IMR-90 (cell line): Measurements from ENCODE around the gene HCN3. TPM values are rescaled to one million over a fixed set of nuclear protein-coding genes. Genes with fewer than 3 reads are reported as not detected.

Source experiments
- ATAC-seq: fragments of 200-7000 bp; cut with Tn5 transposase; 2 replicates; pipeline ENCODE4 v1.9.1; 2020; ENCODE audit warnings: low read depth, mild to moderate bottlenecking, moderate library complexity
- BruUV-seq: library from RNA; stranded (reverse); fragments of 400-500 nt; replicated peaks from 2 replicates; lab custom pipeline; 2021; lab: Mats Ljungman, UMichigan
- CTCF ChIA-PET: fragments of 300-600 bp; formaldehyde crosslinking; extraction: SDS; loops from one replicate; lab custom pipeline; 2021; ENCODE audit warnings: antibody characterized with exemption; lab: Yijun Ruan, JAX
- POLR2A ChIA-PET: fragments of 300-600 bp; sonication (Branson Sonifier 250); formaldehyde crosslinking; loops from one replicate; lab custom pipeline; 2022; ENCODE audit warnings: antibody characterized with exemption; ENCODE audit not compliant: unreplicated experiment; lab: Charles Lee
- DNase-seq: peaks from one replicate; pipeline ENCODE4 v3.0.0; 2013
- H2AFZ ChIP-seq: replicated peaks from 2 replicates; pipeline ENCODE3; 2013; ENCODE audit warnings: low read length, mild to moderate bottlenecking; ENCODE audit not compliant: poor library complexity
- H2AK5ac ChIP-seq: 2 replicates; pipeline ENCODE4 v1.6.1; 2013; ENCODE audit warnings: low read depth, low read length, inconsistent platforms
- H2AK9ac ChIP-seq: replicated peaks from 2 replicates; pipeline ENCODE3; 2013; ENCODE audit warnings: mild to moderate bottlenecking, low read depth, low read length, moderate library complexity; ENCODE audit not compliant: poor library complexity
- H2BK120ac ChIP-seq: 2 replicates; pipeline ENCODE4 v1.6.1; 2013; ENCODE audit warnings: low read depth, low read length, inconsistent platforms
- H2BK15ac ChIP-seq: 3 replicates; pipeline ENCODE4 v1.6.1; 2013; ENCODE audit warnings: low read depth, low read length, inconsistent platforms
- H2BK20ac ChIP-seq: 2 replicates; pipeline ENCODE4 v1.6.1; 2013; ENCODE audit warnings: low read depth, mild to moderate bottlenecking, inconsistent platforms, low read length, moderate library complexity
- H2BK5ac ChIP-seq: 2 replicates; pipeline ENCODE4 v1.6.1; 2013; ENCODE audit warnings: mild to moderate bottlenecking, low read depth, low read length, inconsistent platforms; ENCODE audit not compliant: poor library complexity, severe bottlenecking
- H3K14ac ChIP-seq: replicated peaks from 2 replicates; pipeline ENCODE4 v1.6.1; 2013; ENCODE audit warnings: low read depth, low read length, inconsistent platforms
- H3K18ac ChIP-seq: 2 replicates; pipeline ENCODE4 v1.6.1; 2013; ENCODE audit warnings: low read depth, low read length, control low read depth
- H3K23ac ChIP-seq: 2 replicates; pipeline ENCODE4 v1.6.1; 2013; ENCODE audit warnings: low read depth, low read length, inconsistent platforms
- H3K27ac ChIP-seq: 2 replicates; pipeline ENCODE4 v1.5.1; 2013; ENCODE audit warnings: mild to moderate bottlenecking, control low read depth, low read length; ENCODE audit not compliant: insufficient read depth
- H3K27me3 ChIP-seq: 2 replicates; pipeline ENCODE4 v1.6.1; 2013; ENCODE audit warnings: low read length; ENCODE audit not compliant: control insufficient read depth, insufficient read depth
- H3K36me3 ChIP-seq: 2 replicates; pipeline ENCODE4 v1.6.1; 2013; ENCODE audit warnings: low read length, mixed read lengths; ENCODE audit not compliant: control insufficient read depth, insufficient read depth
- H3K4ac ChIP-seq: 2 replicates; pipeline ENCODE4 v1.6.1; 2013; ENCODE audit warnings: low read depth, low read length, inconsistent platforms
- H3K4me1 ChIP-seq: 2 replicates; pipeline ENCODE4 v1.6.1; 2013; ENCODE audit warnings: low read length, mixed read lengths; ENCODE audit not compliant: control insufficient read depth, insufficient read depth
- H3K4me2 ChIP-seq: 2 replicates; pipeline ENCODE4 v1.6.1; 2013; ENCODE audit warnings: low read depth, mild to moderate bottlenecking, control low read depth, low read length, moderate library complexity
- H3K4me3 ChIP-seq: 2 replicates; pipeline ENCODE4 v1.5.1; 2013; ENCODE audit warnings: low read depth, mild to moderate bottlenecking, control low read depth, low read length, moderate library complexity; ENCODE audit not compliant: insufficient read depth
- H3K56ac ChIP-seq: 2 replicates; pipeline ENCODE4 v1.6.1; 2013; ENCODE audit warnings: low read length, inconsistent platforms; ENCODE audit not compliant: insufficient read depth; ENCODE audit errors: extremely low read depth
- H3K79me1 ChIP-seq, 2 experiments: 2 replicates each; pipeline ENCODE4 v1.6.1; 2013; ENCODE audit warnings: low read length in 2 of 2, inconsistent platforms in 1 of 2, low read depth in 1 of 2
- H3K9ac ChIP-seq: 2 replicates; pipeline ENCODE4 v1.6.1; 2013; ENCODE audit warnings: low read depth, low read length, control low read depth
- H3K9me1 ChIP-seq: 2 replicates; pipeline ENCODE4 v1.6.1; 2013; ENCODE audit warnings: low read length, inconsistent platforms; ENCODE audit not compliant: insufficient read depth
- H3K9me3 ChIP-seq: 2 replicates; pipeline ENCODE4 v1.6.1; 2013; ENCODE audit warnings: low read length; ENCODE audit not compliant: control insufficient read depth, insufficient read depth
- H4K20me1 ChIP-seq: 2 replicates; pipeline ENCODE4 v1.6.1; 2013; ENCODE audit warnings: low read length, inconsistent platforms; ENCODE audit not compliant: insufficient read depth
- H4K5ac ChIP-seq: 2 replicates; pipeline ENCODE4 v1.6.1; 2013; ENCODE audit warnings: mild to moderate bottlenecking, low read depth, low read length, control low read depth
- H4K8ac ChIP-seq, 2 experiments: 2 replicates each; pipeline ENCODE4 v1.6.1; 2013; ENCODE audit warnings: low read depth in 2 of 2, low read length in 2 of 2, control low read depth in 1 of 2, inconsistent platforms in 1 of 2
- H4K91ac ChIP-seq: 2 replicates; pipeline ENCODE4 v1.6.1; 2013; ENCODE audit warnings: low read depth, low read length, inconsistent platforms; ENCODE audit not compliant: insufficient read depth
- BHLHE40 ChIP-seq: fragments of 150-350 bp; IDR thresholded peaks from 2 replicates; pipeline ENCODE4 v1.6.1; 2016; ENCODE audit warnings: mild to moderate bottlenecking, low read depth, low read length
- CEBPB ChIP-seq: IDR thresholded peaks from 2 replicates; pipeline ENCODE4 v1.6.1; 2012; ENCODE audit warnings: low read depth, low read length, improper control_type of control experiment
- CHD1 ChIP-seq: IDR thresholded peaks from 2 replicates; pipeline ENCODE4 v1.6.1; 2012; ENCODE audit warnings: low read depth, low read length, improper control_type of control experiment
- ELK1 ChIP-seq: fragments of 150-350 bp; IDR thresholded peaks from 2 replicates; pipeline ENCODE4 v1.6.1; 2016; ENCODE audit warnings: low read depth, mild to moderate bottlenecking, low read length, moderate library complexity, borderline replicate concordance
- FOS ChIP-seq: fragments of 150-350 bp; IDR thresholded peaks from 2 replicates; pipeline ENCODE4 v1.6.1; 2016; ENCODE audit warnings: low read depth, low read length
- MAFK ChIP-seq: IDR thresholded peaks from 2 replicates; pipeline ENCODE4 v1.6.1; 2012; ENCODE audit warnings: low read depth, low read length, improper control_type of control experiment
- MAZ ChIP-seq: IDR thresholded peaks from 2 replicates; pipeline ENCODE4 v1.6.1; 2012; ENCODE audit warnings: low read depth, mild to moderate bottlenecking, low read length, improper control_type of control experiment, moderate library complexity, borderline replicate concordance
- MXI1 ChIP-seq: IDR thresholded peaks from 2 replicates; pipeline ENCODE4 v1.6.1; 2012; ENCODE audit warnings: low read depth, mild to moderate bottlenecking, low read length, moderate library complexity, borderline replicate concordance
- NFE2L2 ChIP-seq: fragments of 150-350 bp; IDR thresholded peaks from 2 replicates; pipeline ENCODE4 v1.6.1; 2016; ENCODE audit warnings: low read depth, mild to moderate bottlenecking, low read length
- POLR2A ChIP-seq: IDR thresholded peaks from 2 replicates; pipeline ENCODE4 v1.6.1; 2012; ENCODE audit warnings: mild to moderate bottlenecking, low read depth, low read length
- RAD21 ChIP-seq: IDR thresholded peaks from 2 replicates; pipeline ENCODE4 v1.6.1; 2012; ENCODE audit warnings: low read length, improper control_type of control experiment
- RCOR1 ChIP-seq: IDR thresholded peaks from 2 replicates; pipeline ENCODE4 v1.6.1; 2012; ENCODE audit warnings: mild to moderate bottlenecking, low read length, improper control_type of control experiment; ENCODE audit not compliant: insufficient replicate concordance
- RFX5 ChIP-seq: IDR thresholded peaks from 2 replicates; pipeline ENCODE4 v1.8.0; 2012; ENCODE audit warnings: low read depth, mild to moderate bottlenecking, low read length, moderate library complexity
- SMC3 ChIP-seq: fragments of 150-350 bp; IDR thresholded peaks from 2 replicates; pipeline ENCODE4 v1.6.1; 2016; ENCODE audit warnings: low read depth, mild to moderate bottlenecking, antibody characterized with exemption, low read length, moderate library complexity
- WGBS, 2 experiments: methylation state at CpG; one replicate each; pipeline versions ENCODE4 v1.1.5 to v1.1.7; 2013; ENCODE audit warnings: missing lambda C conversion rate in 2 of 2; ENCODE audit not compliant: insufficient read length in 1 of 2; ENCODE audit errors: extremely low coverage in 2 of 2; 5-methylcytosine and 5-hydroxymethylcytosine counted together
- dilution Hi-C: fragments of 300-500 bp; cut with HindIII; formaldehyde crosslinking; loops from one replicate; pipeline ENCODE4 v1.14.3; 2018; ENCODE audit warnings: low sequenced_read_pairs; ENCODE audit not compliant: unreplicated experiment
- in situ Hi-C: fragments of 300-500 bp; cut with MboI; formaldehyde crosslinking; loops from 3 replicates; pipeline ENCODE4 v1.14.3; 2019; ENCODE audit warnings: low sequenced_read_pairs, inconsistent platforms, mixed read lengths
- intact Hi-C: fragments of 100-400 bp; cut with micrococcal nuclease; formaldehyde crosslinking; loops from 2 replicates; pipeline ENCODE4 v1.10.0; 2022
- polyA plus RNA-seq, 3 experiments: library from polyadenylated mRNA; depleted of rRNA; stranded (reverse); fragments of >200 nt; gene quantifications; 2 replicates each; pipeline ENCODE4 v1.2.3, GENCODE V29; 2012; ENCODE audit warnings: low replicate concordance in 1 of 3
- total RNA-seq: library from RNA; depleted of rRNA; stranded (reverse); fragments of >200 nt; gene quantifications from 2 replicates; pipeline ENCODE4 v1.2.3, GENCODE V29; 2012
- TF ChIP-seq, protein P1 (sequence below): conservative IDR thresholded peaks from 2 replicates; pipeline ENCODE4 v1.5.1; 2012; ENCODE audit warnings: mild to moderate bottlenecking, low read depth, low read length, improper control_type of control experiment
- TF ChIP-seq, protein P2 (sequence below): fragments of 150-350 bp; IDR thresholded peaks from 2 replicates; pipeline ENCODE4 v1.6.1; 2017; ENCODE audit warnings: mild to moderate bottlenecking, antibody characterized with exemption, low read length, low read depth

HCN3 gene
- total and polyA plus RNA-seq, 2 of the 4 experiments (the other 2 are of a cell fraction), result 0.36 to 2.7 TPM

DNA sequence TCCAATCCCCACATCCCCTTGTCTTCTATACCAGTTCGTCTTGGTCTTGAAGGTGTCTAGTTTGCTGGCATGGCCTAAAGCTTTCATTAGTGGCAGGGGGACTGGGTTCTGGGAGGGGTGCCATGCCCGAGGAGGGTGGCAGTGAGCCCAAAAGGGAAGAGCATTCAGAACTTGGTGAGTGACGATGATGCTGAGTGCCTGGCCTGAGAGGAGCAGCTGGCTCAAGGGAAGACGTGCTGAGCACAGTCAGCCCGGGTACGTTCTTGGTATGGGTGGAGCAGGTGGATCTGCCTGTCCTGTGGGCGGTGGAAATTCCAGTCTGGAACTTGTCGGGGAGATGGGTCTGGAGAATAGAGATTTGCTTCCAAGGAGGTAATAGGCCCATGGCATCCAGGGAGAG is 36.0 kb downstream of the HCN3 start:
- H3K23ac ChIP-seq, result no peak overlapping the region
- H2BK120ac ChIP-seq, result no peak overlapping the region
- ATAC-seq (no peak), DNase-seq (no peak)
- dilution Hi-C loops, result no loop called here
- POLR2A ChIA-PET, result no interaction called here
- no peak overlapping the region for H2BK15ac ChIP-seq
- H4K91ac ChIP-seq, result no peak overlapping the region
- H2AK5ac ChIP-seq, result 0 out of 2 replicates have a peak overlapping the region, but pooled peaks have one; percentile 3
- no peak overlapping the region for H4K5ac ChIP-seq
- H2BK20ac ChIP-seq, result no peak overlapping the region
- H3K27me3 ChIP-seq, result no peaks in the 10 kb centered on the region
- H3K4me3 ChIP-seq, result no peak overlapping the region
- no peak overlapping the region for H3K18ac ChIP-seq
- peaks cover 10% of the 10 kb centered on the region; the same call in 1 of the 2 replicates for H3K9me1 ChIP-seq
- peaks cover 20% of the 10 kb centered on the region for H3K36me3 ChIP-seq
- TF ChIP-seq MAZ (no peak), MXI1 (no peak), FOS (no peak), SMC3 (no peak), RCOR1 (no peak), RAD21 (no peak), BHLHE40 (no peak), RFX5 (no peak), CEBPB (no peak), ELK1 (no peak), MAFK (no peak), POLR2A (no peak), NFE2L2 (no peak), CHD1 (no peak)
- TF ChIP-seq, protein P1, sequence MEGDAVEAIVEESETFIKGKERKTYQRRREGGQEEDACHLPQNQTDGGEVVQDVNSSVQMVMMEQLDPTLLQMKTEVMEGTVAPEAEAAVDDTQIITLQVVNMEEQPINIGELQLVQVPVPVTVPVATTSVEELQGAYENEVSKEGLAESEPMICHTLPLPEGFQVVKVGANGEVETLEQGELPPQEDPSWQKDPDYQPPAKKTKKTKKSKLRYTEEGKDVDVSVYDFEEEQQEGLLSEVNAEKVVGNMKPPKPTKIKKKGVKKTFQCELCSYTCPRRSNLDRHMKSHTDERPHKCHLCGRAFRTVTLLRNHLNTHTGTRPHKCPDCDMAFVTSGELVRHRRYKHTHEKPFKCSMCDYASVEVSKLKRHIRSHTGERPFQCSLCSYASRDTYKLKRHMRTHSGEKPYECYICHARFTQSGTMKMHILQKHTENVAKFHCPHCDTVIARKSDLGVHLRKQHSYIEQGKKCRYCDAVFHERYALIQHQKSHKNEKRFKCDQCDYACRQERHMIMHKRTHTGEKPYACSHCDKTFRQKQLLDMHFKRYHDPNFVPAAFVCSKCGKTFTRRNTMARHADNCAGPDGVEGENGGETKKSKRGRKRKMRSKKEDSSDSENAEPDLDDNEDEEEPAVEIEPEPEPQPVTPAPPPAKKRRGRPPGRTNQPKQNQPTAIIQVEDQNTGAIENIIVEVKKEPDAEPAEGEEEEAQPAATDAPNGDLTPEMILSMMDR, result no peak
- TF ChIP-seq, protein P2, sequence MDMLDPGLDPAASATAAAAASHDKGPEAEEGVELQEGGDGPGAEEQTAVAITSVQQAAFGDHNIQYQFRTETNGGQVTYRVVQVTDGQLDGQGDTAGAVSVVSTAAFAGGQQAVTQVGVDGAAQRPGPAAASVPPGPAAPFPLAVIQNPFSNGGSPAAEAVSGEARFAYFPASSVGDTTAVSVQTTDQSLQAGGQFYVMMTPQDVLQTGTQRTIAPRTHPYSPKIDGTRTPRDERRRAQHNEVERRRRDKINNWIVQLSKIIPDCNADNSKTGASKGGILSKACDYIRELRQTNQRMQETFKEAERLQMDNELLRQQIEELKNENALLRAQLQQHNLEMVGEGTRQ, result no peak
- H3K27ac ChIP-seq, result no peak overlapping the region
- in situ Hi-C loops, result no loop called here
- H3K4ac ChIP-seq, result no peak overlapping the region
- H3K56ac ChIP-seq, result no peak overlapping the region
- no peak overlapping the region for H3K9ac ChIP-seq
- no peak overlapping the region for H2AK9ac ChIP-seq
- no peaks in the 10 kb centered on the region for H3K9me3 ChIP-seq
- peaks cover 15 to 53% of the 10 kb centered on the region in 2 experiments for H3K79me1 ChIP-seq
- no peak overlapping the region for H3K14ac ChIP-seq
- intact Hi-C loops, result no loop called here
- no peaks in the 10 kb centered on the region for H4K20me1 ChIP-seq
- H3K4me1 ChIP-seq, result peaks cover 4% of the 10 kb centered on the region
- BruUV-seq, result no TSS peak
- H3K4me2 ChIP-seq, result no peak overlapping the region
- H4K8ac ChIP-seq, result no peak overlapping the region
- WGBS, 2 experiments, result 92% methylated on average over 7 of the region's 8 CpGs; no CpG with 5 or more reads in 1 of the 2 experiments
- CTCF ChIA-PET, result no interaction called here
- H2AFZ ChIP-seq, result no peak overlapping the region
- H2BK5ac ChIP-seq, result no peak overlapping the region
